ENCODE results near the gene EVC2.

- TF ChIP-seq ZFP3 (CRISPR knock-in tag; IDR thresholded peaks at IDR 0.05) (no peak), PATZ1 (CRISPR knock-in tag; IDR thresholded peaks at IDR 0.05; ENCODE audit: borderline replicate concordance) (no peak), POU6F1 (CRISPR knock-in tag; IDR thresholded peaks at IDR 0.05; ENCODE audit: borderline replicate concordance, low read depth) (no peak), ZNF70 (CRISPR knock-in tag; IDR thresholded peaks at IDR 0.05) (no peak), ARNTL (CRISPR knock-in tag; IDR thresholded peaks at IDR 0.05; ENCODE audit: borderline replicate concordance, low read depth) (no peak), CSDC2 (CRISPR knock-in tag; IDR thresholded peaks at IDR 0.05) (no peak)
Measured at GRCh38 chr4:5756271-5756670, 47.9 kb upstream of the EVC2 start.

Measured in SK-N-SH treated with all-trans-retinoic acid at 6 μM for 48 hours (cell line).